Urinary bladder (tissue), 4 donors: ENCODE results near the gene FBXO31. TPM values are rescaled to one million over a fixed set of nuclear protein-coding genes. Genes with fewer than 3 reads are reported as not detected.

Source experiments
- DNase-seq: peaks from one replicate; pipeline ENCODE4 v3.0.0-alpha.2; 2015; ENCODE audit errors: extremely low spot score
- H3K27ac ChIP-seq: one replicate; pipeline ENCODE4 v1.5.1; 2013; ENCODE audit warnings: low read depth, mild to moderate bottlenecking, moderate library complexity
- H3K36me3 ChIP-seq: one replicate; pipeline ENCODE4 v1.6.1; 2013; ENCODE audit warnings: mild to moderate bottlenecking, moderate library complexity; ENCODE audit not compliant: insufficient read depth
- H3K4me1 ChIP-seq: one replicate; pipeline ENCODE4 v1.6.1; 2013; ENCODE audit warnings: mild to moderate bottlenecking, moderate library complexity; ENCODE audit not compliant: insufficient read depth
- H3K4me3 ChIP-seq: one replicate; pipeline ENCODE4 v1.5.1; 2013; ENCODE audit warnings: low read depth, low read length
- WGBS: extraction: QIAGEN DNeasy Blood & Tissue Kit; methylation state at CpG from one replicate; pipeline ENCODE4 v1.1.7; 2013; 5-methylcytosine and 5-hydroxymethylcytosine counted together
- polyA plus RNA-seq: library from polyadenylated mRNA; stranded (reverse); fragments of 200-250 nt; gene quantifications from one replicate; pipeline ENCODE4 v1.2.3, GENCODE V29; 2013
- total RNA-seq: library from RNA; depleted of rRNA; stranded (reverse); fragments of >200 nt; gene quantifications from one replicate; pipeline ENCODE4 v1.2.3, GENCODE V29; 2014
- donor health status: healthy with polysubstance abuse.
- donor health status: healthy.

FBXO31 gene
- total and polyA plus RNA-seq, 2 donors = 15.0 to 65.2 TPM

GRCh38 chr16:87314990-87315420 is 68.6 kb downstream of the FBXO31 start:
- WGBS = 94% methylated on average over 10 of the region's 10 CpGs
- DNase-seq = no peak
- Histone ChIP-seq H3K4me1 (no peaks in the 10 kb centered on the region), H3K27ac (no peak overlapping the region), H3K4me3 (no peak overlapping the region), H3K36me3 (no peaks in the 10 kb centered on the region)

- H3K4me1 ChIP-seq = no peaks in the 10 kb centered on the region
- no peak overlapping the region for H3K27ac ChIP-seq
- no peak overlapping the region for H3K4me3 ChIP-seq
- whole genome bisulfite sequencing = 85% methylated on average over 7 of the region's 7 CpGs
- DNase-seq = no peak
- no peaks in the 10 kb centered on the region for H3K36me3 ChIP-seq
Measured at GRCh38 chr16:87312008-87312407, 71.6 kb downstream of the FBXO31 start.

GRCh38 chr16:87311387-87311786 is 72.2 kb downstream of the FBXO31 start:
- no peak overlapping the region for H3K4me3 ChIP-seq
- DNase-seq = no peak
- no peak overlapping the region for H3K27ac ChIP-seq
- WGBS = 95% methylated on average over 5 of the region's 5 CpGs
- no peaks in the 10 kb centered on the region for H3K36me3 ChIP-seq
- no peaks in the 10 kb centered on the region for H3K4me1 ChIP-seq

GRCh38 chr16:87310610-87311009 is 73.0 kb downstream of the FBXO31 start:
- 77% methylated on average over 7 of the region's 7 CpGs for WGBS

GRCh38 chr16:87309620-87310525 is 73.7 kb downstream of the FBXO31 start:
- no peaks in the 10 kb centered on the region for H3K4me1 ChIP-seq
- WGBS = 81% methylated on average over 5 of the region's 5 CpGs
- H3K27ac ChIP-seq = no peak overlapping the region
- H3K4me3 ChIP-seq = no peak overlapping the region
- DNase-seq = no peak
- no peaks in the 10 kb centered on the region for H3K36me3 ChIP-seq

More at GRCh38 chr16:87310610-87311009, 73.0 kb downstream of the FBXO31 start:
- Histone ChIP-seq H3K4me1 (no peaks in the 10 kb centered on the region), H3K27ac (no peak overlapping the region), H3K36me3 (no peaks in the 10 kb centered on the region), H3K4me3 (no peak overlapping the region)
- no peak for DNase-seq

- DNase-seq = no peak
- Histone ChIP-seq H3K27ac (no peak overlapping the region), H3K4me3 (no peak overlapping the region), H3K36me3 (no peaks in the 10 kb centered on the region), H3K4me1 (no peaks in the 10 kb centered on the region)
- 94% methylated on average over 4 of the region's 4 CpGs for WGBS
Measured at GRCh38 chr16:87308826-87309225, 74.8 kb downstream of the FBXO31 start.

- 56% methylated on average over 3 of the region's 3 CpGs for WGBS
- DNase-seq = no peak
- Histone ChIP-seq H3K4me1 (no peaks in the 10 kb centered on the region), H3K4me3 (no peak overlapping the region), H3K27ac (no peak overlapping the region), H3K36me3 (no peaks in the 10 kb centered on the region)
Measured at GRCh38 chr16:87306516-87306915, 77.1 kb downstream of the FBXO31 start.

GRCh38 chr16:87305505-87306391 is 77.8 kb downstream of the FBXO31 start:
- WGBS = 44% methylated on average over 30 of the region's 30 CpGs
- DNase-seq = no peak
- Histone ChIP-seq H3K4me3 (no peak overlapping the region), H3K36me3 (no peaks in the 10 kb centered on the region), H3K4me1 (no peaks in the 10 kb centered on the region), H3K27ac (no peak overlapping the region)

- no peak for DNase-seq
- H3K36me3 ChIP-seq = no peaks in the 10 kb centered on the region
- no peak overlapping the region for H3K4me3 ChIP-seq
- 85% methylated on average over 10 of the region's 10 CpGs for WGBS
- H3K27ac ChIP-seq = no peak overlapping the region
- no peaks in the 10 kb centered on the region for H3K4me1 ChIP-seq
Measured at GRCh38 chr16:87304951-87305350, 78.6 kb downstream of the FBXO31 start.

- Histone ChIP-seq H3K36me3 (no peaks in the 10 kb centered on the region), H3K27ac (no peak overlapping the region), H3K4me1 (no peaks in the 10 kb centered on the region), H3K4me3 (no peak overlapping the region)
- DNase-seq = no peak
- WGBS = 94% methylated on average over 4 of the region's 4 CpGs
Measured at GRCh38 chr16:87303962-87304521, 79.5 kb downstream of the FBXO31 start.

- 69% methylated on average over 7 of the region's 7 CpGs for WGBS
- no peak for DNase-seq
Measured at GRCh38 chr16:87303431-87303930, 80.1 kb downstream of the FBXO31 start.

GRCh38 chr16:87298857-87299465 is 84.6 kb downstream of the FBXO31 start:
- Histone ChIP-seq H3K4me3 (no peak overlapping the region), H3K36me3 (no peaks in the 10 kb centered on the region), H3K27ac (no peak overlapping the region), H3K4me1 (no peaks in the 10 kb centered on the region)
- WGBS = 91% methylated on average over 13 of the region's 13 CpGs
- DNase-seq = no peak

More at GRCh38 chr16:87303431-87303930, 80.1 kb downstream of the FBXO31 start:
- Histone ChIP-seq H3K36me3 (no peaks in the 10 kb centered on the region), H3K4me1 (no peaks in the 10 kb centered on the region), H3K27ac (no peak overlapping the region), H3K4me3 (no peak overlapping the region)
